GM21526 (cell line): Measurements from ENCODE around the gene TMEM169.

Experiments used
- ATAC-seq: cut with Tn5 transposase; IDR thresholded peaks from one replicate; pipeline ENCODE4 v1.9.1; 2021; ENCODE audit warnings: moderate library complexity; ENCODE audit not compliant: unreplicated experiment, low FRiP score

TMEM169 gene, protein sequence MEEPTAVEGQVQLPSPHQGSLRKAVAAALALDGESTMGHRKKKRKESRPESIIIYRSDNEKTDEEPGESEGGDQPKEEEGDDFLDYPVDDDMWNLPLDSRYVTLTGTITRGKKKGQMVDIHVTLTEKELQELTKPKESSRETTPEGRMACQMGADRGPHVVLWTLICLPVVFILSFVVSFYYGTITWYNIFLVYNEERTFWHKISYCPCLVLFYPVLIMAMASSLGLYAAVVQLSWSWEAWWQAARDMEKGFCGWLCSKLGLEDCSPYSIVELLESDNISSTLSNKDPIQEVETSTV

DNA sequence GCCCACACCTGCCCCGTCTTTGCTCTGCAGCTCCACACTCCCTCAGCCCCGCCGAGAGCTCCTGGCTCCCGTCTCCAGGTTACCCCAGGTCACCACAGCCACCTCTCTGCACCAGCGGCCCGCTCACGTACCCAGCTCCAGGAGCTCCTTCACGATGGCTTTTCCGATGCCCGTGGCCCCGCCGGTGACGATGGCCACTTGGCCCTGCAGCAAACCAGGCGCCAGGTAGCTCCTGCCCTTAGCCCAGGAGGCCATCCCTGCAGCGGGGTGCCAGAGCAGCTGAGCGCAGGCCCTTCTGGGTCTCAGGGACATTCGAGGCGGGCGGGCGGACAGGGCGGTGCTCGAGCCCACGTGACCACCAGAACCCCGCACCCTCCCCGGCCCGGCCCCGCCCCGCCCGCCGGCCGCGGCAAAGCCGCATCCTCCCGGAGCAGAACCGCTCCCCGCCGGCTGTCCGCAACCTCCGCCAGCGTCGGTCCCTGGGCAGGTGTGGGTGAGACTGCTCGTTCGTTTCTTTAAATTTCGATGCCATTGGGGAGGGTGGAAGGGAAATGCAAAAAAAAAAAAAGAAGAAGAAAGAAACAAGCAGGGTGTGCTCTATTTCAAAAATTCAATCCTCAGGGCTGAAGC is at the start of gene TMEM169, which contains the start of gene PECR:
TSS of gene TMEM169 (plus strand) at position 433 of the 630 bp plus-strand sequence. CDS start 14,045 bp downstream, outside the sequence.
TSS of gene PECR (minus strand) at position 323 of the 630 bp plus-strand sequence. CDS start at position 255, 68 bp downstream.
- peak; percentile 93 for ATAC-seq

GRCh38 chr2:216031960-216032689 is 49.6 kb upstream of the TMEM169 start:
- ATAC-seq: peak; percentile 74

DNA sequence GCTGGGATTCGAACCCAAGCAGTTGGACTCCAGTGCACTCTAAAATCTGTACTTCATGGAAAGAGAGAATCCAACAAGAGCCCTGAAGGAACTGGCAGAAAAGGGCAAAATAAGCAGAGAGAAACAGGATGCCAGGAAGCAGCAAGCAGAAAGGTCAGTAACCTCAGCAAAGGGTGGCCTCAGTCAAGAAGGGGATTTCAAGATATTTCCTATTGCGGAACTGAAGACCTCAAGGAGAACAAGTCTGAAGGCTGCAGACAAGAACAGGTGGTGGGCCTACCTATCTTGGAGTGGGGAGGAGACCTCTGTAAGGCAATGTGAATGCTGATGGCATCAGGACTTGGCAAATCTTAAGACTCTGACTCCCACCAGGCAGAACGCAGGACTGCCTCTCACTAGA is 48.3 kb upstream of the TMEM169 start:
- no peak for ATAC-seq

GRCh38 chr2:216034065-216034464 is 47.7 kb upstream of the TMEM169 start:
- ATAC-seq: peak; percentile 55

GRCh38 chr2:216039918-216040317 is 41.8 kb upstream of the TMEM169 start:
- ATAC-seq: no peak

- ATAC-seq: no peak
These were observed 40.3 kb upstream of the TMEM169 start for GRCh38 chr2:216041438-216041837.

GRCh38 chr2:216043949-216044348 is 37.8 kb upstream of the TMEM169 start:
- ATAC-seq: no peak

- ATAC-seq: peak; percentile 86
These were observed 36.7 kb upstream of the TMEM169 start for GRCh38 chr2:216044883-216045486.

DNA sequence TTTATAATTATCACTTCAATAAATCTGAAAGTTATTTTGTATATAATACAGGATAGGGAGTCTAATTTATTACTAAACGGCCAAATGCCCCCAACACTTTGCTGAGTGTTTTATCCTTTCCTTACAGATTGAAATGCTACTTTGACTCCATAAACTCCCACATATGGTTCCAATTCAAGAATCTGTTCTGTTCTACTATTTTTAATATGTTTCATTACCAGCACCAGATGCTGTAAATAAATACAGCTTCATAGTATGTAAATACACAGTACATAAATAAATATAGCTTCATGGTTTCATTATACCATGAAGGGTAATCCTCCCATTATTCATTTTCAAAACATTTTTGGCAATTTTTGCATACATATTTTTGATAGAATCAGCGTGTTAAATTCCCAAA is 34.3 kb upstream of the TMEM169 start:
- no peak for ATAC-seq

DNA sequence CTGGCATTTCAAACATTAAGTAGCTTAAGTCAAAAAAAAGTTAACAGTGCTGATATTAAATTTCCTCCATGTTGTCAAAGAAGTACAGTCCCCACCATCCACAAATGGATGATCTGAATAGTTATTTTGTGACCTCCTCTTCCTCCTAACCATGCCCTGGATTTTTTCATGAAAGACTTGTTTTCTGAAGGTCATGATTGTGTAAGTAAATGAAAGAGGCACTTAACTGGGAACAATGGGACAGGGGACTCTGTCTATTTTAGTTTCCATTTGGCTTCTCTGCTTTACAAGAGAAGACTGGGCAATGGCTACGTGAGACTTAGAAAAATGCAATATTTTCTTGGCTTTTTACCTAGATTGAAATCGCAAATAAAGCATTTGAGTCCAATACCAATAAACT is 32.3 kb upstream of the TMEM169 start:
- ATAC-seq: no peak

DNA sequence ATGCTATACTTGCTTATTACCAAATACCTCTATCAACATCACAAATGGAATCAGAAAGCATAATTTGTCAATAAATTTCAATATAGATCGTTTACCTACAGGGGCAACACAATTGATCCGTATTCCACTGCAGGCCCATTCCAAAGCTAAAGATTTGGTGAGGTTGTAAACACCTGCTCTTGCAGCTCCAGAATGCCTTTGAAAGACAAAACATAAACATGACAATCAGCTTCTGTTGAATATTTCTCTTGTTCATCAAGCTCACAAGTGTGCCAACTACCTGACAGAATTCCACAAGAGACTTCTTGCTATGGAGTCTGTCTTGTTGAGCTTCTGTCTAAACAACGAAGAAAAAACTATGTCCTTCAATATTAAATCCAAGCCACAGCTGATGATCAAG is 30.4 kb upstream of the TMEM169 start:
- no peak for ATAC-seq

DNA sequence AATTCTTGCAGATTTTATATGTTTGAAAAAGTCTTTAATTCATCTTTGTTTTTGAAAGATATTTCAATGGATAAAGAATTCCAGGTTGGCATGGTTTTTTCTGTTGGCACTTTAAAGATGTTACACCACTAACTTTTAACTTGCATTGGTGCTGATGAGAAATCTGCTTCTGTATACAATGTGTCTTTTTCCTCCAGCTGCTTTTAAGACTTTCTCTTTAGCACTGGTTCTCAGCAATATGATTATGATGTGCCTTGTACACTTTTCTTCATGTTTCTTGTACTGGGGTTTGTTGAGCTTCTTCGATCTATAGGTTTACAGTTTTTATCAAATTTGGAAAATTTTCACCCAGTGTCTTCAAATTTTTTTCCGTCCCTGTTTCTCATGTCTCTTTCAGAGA is 29.3 kb upstream of the TMEM169 start:
- ATAC-seq: no peak

- ATAC-seq: no peak
These were observed 26.0 kb upstream of the TMEM169 start for GRCh38 chr2:216055680-216056079.

- ATAC-seq: peak; percentile 33
These were observed 25.0 kb upstream of the TMEM169 start for GRCh38 chr2:216056739-216057138.

DNA sequence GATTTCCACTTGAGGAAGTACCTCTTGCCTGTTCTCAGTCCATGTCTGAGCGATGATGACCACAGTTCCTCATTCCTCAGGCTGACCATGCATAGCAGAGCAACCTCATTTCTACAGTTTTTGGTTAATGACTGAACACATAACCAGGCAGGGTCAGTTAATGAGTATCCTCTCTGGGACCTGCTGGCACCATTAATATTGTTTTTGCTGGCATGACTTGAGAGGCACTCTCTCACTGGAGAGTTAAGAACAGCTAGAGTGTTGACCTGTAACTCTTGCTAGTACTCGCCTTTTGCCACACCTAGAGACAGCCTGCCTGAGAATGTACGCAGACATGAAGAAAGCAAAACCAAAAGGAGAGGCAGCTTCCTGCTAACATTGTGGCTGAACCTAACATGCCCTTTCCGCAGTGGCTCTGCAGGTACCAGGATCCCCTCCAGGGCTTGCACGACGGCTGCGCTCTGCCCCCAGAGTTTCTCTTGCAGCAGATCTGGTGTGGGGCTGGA is 24.0 kb upstream of the TMEM169 start:
- ATAC-seq: peak; percentile 82

DNA sequence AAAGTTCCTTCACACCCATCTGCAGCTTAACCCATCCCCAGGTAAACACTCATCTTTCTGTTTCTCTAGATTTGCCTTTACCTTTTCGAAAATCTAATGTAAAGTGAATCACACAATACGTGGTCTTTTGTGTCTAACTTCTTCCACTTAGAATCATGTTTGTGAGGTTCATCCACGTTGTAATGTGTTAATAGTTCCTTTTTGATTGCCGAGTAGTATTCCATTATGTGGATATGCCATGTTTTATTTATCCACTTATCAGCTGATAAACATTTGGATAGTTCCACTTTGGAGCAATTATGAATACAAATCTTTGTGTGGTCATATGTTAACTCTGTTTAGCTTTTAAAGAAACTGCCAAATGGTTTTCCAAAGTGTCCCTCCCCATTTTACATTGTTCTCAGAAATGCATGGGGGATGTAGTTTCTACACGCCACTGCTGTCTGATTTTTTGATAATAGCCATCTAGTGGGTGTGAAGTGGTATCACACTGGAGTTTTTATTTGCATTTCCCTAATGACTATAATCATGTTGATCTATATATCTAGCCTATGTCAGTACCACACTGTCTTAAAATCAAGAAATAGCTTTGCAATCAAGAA is 22.4 kb upstream of the TMEM169 start:
- no peak for ATAC-seq

DNA sequence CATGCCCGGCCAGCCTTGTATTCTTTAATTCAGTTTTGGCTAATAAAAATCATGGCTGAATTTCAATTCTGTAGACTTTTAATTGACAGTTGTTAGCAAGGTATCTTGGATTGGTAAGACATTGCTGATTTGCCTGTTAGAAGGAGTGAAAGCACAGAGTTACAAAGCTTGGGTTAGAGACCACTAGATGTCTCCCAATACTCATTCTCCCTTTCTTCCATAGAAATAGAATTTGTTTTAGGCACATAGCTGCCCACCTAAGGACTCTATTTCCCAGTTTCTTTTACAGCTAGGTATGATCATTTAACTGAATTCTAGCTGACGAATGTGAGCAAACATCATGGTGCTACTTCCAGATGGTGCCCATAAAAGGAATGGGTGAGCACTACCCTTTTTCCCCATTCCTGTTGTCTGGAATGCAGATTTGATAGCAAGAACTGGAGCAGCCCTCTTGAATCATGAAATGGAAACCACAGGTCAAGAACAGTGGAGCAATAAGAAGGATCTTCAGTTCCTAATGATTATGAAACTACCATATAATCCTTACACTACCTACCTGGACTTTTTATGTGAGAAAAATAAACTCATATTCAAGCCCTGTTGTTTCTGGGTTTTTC is 17.6 kb upstream of the TMEM169 start:
- no peak for ATAC-seq

GRCh38 chr2:216064665-216065064 is 17.1 kb upstream of the TMEM169 start:
- ATAC-seq: no peak

GRCh38 chr2:216066230-216066629 is 15.5 kb upstream of the TMEM169 start:
- ATAC-seq: no peak

GRCh38 chr2:216069028-216069427 is 12.7 kb upstream of the TMEM169 start:
- no peak for ATAC-seq
